HG03025 (cell line): ENCODE results near the gene NRL.
A peak's percentile ranks its signal among the peaks of the same experiment; 100 is the strongest.
"Not testable (repeated sequence)": the region's sequence is repeated elsewhere in the genome, so short reads cannot be mapped to it uniquely, and the experiment has no call there.

Source experiments
- ATAC-seq: cut with Tn5 transposase; IDR thresholded peaks from one replicate; pipeline ENCODE4 v1.9.1; 2021; ENCODE audit warnings: mild to moderate bottlenecking, moderate library complexity; ENCODE audit not compliant: unreplicated experiment, low FRiP score

NRL gene

DNA sequence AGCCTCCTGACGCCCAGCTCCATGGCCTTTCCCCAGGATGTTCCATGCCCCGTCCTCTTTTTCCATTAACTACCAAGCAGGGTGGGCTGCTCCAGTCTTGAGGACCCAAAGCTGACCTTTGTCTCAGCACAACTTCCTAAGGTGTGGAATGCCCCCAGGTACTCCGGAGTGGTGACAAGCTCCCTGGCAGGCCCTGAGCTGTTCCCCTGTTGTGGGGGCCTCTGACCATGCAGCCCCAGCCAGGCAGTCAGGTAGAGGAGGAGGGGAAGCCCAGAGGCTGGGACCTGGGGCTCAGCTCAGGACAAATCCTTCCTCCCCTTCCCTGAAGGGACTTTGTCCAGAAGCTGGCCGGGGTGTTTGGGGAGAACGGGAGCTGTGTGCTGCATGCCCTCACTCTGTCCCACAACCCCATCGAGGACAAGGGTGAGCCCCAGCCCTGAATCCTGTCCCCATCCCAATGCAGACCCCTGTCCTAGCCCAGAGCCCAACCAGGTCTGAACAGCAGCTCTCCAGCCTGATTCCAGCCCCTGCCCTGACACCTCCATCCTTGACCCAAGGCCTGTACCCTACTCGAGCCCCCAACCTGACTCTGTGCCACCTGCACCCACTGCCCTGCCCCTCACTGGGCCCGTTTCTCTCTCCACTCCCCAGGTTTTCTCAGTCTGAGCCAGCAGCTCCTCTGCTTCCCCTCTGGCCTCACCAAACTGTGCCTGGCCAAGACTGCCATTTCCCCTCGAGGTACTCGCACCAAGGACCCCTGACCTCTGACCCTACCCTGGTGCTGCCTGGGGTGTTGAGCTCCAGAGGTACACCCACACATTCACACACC lies 58.6 kb downstream of the NRL start:
- ATAC-seq = no peak

DNA sequence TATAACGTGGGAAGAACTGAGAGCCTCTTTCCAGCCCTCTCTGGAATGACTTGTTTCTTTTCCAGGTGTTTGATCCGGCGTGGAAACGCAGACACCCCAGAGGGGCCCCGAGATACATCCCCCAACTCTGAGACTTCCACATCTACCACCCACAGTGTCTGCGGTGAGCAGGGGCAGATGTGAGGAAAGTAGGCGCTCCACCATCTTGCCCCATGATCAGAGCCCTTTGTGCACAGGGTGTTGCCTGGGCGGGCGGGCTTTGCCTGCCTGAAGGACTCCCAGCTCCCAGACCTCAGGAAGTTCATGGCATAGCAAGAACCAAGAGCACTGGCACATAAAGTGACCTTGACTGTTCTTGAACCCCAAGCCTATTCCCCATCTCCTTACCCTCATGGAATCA lies 60.1 kb downstream of the NRL start:
- no peak for ATAC-seq

DNA sequence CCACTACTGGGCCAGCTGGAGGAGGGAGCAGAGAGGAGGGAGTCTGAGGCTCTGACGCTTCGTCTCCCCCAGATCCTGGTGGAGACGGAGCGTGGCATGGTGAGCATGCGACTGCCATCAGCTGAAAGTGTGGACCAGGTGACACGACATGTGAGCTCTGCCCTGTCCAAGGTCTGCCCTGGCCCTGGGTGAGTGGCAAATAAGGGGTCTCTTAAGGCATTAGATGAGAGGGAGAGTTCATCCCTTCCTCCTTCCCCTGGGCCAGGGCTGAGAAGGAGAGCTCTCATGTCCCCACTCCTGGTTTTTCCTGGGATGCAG lies 60.5 kb downstream of the NRL start:
- no peak for ATAC-seq

DNA sequence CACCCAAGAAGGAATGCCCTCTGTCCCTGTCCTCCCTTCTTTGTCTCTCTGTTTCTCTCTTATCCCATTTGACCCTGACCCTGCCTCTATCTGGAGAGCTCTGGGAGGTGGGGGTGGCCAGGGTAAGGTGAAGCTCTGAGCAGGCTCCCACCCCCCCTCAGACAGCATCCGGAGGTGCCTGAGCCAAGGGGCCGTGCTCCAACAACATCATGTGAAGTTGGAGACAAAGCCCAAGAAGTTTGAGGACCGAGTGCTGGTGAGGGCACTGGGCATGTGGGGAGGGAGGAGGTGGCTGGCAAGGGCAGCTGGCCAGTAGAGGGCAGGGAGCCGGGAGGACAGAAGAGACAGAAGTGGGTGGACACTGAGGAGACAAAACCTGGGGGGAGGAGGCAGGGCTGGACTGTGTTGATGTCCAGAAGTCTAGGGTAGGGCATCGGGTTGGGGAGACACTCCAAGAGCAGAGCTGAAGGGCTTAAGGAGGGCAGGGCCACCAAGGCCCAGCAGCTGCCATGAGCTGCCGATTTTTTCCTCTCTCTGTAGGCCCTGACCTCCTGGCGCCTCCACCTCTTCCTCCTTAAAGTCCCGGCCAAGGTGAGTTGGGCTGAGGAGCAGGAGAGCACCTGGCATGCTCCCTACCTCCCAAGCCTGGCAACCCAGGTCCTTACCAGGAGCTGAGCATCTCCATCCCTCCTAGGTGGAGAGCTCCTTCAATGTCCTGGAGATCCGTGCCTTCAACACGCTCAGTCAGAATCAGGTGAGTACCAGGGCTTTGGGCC lies 61.0 kb downstream of the NRL start:
- ATAC-seq = no peak

DNA sequence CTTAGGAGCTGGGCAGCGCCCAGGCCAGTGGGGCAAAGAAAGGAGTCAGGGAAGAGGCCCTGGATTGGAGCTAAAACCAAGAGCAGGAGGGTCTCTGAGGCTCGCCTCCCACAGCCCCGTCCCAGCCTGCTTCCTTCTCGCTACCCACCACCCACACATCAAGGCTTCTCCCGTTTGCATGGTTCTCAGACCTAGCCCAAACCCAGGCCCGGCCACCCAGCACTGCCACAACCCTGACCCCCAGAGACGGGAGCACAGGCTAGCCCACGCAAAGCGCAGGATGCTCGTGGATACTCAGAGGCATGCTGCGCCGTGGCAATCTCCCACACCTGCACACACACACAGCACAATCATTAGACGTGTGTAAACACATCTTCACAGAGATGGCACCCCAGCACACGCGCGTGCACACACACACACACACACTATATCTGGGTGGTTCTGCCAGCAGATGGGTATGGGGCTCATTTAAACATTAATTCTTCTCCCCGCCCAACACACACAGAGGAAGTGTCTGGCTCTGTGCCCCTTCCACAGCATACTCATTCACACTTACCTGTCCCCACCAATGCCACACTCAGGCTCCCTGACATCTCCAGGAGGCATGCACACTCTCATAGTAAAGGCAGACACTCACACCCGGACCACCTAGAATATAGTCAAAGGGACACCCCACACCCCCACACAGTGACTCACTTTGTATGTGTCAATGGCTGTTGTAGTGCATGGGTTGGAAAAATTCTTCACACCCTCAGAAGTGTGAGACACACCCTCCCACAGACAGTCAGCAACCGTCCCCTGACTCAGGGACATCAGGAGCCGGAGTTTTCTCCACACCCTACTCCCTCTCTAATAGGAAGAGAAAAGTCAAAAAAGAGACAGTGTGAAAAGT lies 61.8 kb downstream of the NRL start:
- ATAC-seq = no peak

DNA sequence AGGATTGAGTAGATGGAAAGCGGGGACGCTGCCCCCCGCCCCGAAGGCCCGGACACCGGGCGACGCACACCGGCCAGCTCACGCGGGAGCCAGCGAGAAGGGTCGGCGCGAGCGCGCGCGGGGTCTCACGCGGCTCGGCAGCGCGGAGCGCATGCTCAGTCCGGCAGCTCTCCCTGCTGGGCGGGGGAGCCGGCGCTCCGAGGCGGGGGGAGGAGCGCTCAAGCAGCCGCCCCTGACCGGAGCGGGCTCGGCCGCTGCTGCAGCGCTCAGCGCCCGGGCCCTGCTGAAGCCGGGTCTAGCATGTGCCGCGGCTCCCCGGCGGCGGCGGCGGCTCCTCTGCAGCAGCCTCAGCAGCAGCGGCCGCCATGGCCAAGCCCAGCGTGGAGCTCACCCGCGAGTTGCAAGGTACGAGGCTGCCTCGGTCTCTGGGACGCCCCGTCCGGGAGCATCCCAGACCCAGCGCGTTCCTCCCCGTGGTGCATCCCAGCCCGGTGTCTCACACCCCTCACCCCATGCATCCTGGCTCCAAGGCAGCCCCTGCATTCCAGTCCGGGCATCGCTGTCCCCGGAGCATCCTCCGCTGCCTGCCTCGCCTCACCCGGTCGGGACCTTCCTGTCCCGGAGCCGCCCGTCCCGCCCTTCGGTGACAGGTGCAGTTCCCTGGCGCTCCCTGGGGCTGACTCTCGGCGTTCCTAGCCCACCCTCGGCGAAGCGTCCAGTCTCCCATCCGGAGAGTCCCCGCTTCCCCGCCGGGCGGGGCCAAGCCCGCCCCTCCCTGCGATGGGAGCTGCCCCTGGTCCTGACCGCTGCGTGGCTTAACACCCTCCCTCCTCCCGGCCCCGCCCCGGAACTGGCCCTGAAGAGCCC lies 62.7 kb downstream of the NRL start, which contains the start of gene CARMIL3:
CARMIL3 (plus strand) TSS at position 221 of the 867 bp plus-strand sequence; CDS start at position 366, 145 bp downstream.
- peak; percentile 59 for ATAC-seq

DNA sequence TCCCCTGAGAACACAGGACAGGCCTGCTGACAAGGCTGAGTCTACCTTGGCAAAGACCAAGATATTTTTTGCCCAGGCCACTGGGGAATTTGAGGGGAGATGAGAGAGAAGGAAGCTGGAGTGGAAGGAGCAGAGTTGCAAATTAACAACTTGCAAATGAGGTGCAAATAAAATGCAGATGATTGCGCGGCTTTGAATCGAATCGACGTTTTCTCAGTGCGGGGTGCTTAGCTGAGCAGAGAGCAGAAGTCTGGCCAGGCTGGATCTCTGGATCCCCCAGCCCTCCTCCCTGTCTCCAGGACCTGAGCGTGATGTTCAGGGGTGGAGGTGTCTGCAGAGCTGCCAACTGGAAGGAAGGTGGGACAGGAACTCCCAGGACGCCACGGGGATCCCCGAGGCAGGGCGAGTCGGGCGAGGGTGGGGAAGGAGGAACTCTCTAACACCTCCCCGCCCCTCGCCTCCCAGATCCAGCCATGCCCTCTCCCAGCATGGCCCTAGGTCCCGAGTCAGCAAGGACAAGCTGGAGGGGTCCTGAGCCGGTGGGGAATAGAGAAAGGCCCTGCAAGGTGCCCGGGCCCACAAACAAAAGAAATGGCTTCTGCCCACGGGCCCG lies 63.5 kb downstream of the NRL start:
- no peak for ATAC-seq

DNA sequence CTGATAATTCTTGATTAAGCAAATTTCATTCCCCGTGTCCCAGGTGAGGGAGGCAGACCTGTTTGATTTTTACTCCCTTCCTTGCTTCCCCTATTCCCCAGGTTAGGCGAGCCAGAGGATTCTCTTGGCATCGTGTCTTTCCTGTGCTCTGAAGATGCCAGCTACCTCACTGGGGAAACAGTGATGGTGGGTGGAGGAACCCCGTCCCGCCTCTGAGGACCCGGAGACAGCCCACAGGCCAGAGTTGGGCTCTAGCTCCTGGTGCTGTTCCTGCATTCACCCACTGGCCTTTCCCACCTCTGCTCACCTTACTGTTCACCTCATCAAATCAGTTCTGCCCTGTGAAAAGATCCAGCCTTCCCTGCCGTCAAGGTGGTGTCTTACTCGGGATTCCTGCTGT lies 64.0 kb downstream of the NRL start:
- not testable (repeated sequence) for ATAC-seq

DNA sequence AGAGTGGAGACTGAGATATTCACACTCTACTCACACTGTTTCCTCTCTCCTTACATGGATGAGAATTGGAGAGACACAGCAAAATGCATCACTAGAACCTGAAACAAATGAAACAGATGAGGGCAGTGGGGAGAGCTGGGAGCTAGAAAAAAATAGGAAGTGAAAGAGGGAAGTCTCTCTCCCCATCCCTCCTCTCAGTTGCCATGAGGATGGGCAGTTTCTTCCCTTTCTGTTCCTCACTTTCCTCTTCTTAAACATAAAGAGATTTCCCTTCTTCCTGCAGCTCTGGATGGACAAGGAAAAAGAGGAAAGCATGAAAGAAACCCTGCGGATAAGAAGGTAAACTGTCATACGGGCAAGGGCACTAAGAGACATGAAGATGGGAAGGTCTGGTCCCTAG lies 65.7 kb downstream of the NRL start:
- ATAC-seq = not testable (repeated sequence)

DNA sequence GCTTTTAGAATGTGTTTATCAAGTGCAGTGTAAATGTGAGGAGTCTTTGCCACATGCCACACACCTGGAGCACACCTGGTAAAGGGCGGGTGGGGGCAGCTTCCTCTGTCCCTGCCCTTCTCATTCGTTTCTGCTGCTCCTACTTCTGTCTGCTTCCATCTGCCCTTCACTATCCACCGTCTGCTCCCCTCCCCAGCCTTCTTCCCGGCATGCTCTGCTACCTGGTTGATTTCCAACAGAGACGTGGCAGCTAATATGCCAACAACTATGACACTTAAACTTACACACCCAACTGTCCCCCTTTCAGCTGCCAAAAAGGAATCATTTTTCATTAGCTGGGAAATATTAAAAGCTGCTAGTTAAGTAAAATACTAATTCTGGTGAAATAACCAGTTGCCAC lies 72.0 kb downstream of the NRL start:
- no peak for ATAC-seq

DNA sequence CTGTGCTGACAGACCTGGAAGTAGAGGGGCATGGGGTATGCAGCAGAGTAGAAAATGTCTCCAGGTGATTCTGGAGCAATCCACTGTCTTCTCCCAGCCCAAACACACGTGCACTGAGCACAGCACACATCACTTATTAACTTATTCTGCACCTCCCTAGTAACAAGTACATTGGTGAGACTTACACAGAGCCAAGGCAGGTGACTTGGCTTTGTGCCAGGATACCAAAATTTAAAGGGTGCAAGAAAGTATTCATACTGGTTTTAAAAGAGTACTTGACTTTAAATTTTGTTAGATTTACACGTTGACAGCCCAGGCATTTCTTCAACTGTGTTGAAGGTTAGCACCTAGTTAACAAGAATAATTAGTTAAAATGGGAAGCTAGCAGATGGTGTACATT lies 74.1 kb downstream of the NRL start:
- ATAC-seq = no peak

DNA sequence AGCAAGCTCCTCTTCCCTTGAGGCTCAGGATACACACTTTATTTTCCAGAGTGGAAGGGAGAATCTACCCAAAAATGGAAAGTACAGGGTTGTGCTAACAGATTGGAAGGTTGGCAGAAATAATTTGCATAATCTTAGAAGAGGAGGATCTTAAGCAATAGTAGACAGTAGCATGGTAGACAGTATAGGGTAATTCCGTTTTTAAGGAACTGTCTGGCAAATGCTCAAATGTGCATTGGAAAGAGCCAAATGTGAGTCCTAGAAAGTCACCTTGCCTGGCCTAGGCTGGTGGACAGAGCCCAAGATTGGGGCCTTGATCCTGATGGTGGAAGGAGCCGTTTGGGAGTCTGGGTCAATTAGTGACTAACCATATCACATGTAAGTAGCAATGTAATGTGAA lies 76.1 kb downstream of the NRL start:
- ATAC-seq = no peak

DNA sequence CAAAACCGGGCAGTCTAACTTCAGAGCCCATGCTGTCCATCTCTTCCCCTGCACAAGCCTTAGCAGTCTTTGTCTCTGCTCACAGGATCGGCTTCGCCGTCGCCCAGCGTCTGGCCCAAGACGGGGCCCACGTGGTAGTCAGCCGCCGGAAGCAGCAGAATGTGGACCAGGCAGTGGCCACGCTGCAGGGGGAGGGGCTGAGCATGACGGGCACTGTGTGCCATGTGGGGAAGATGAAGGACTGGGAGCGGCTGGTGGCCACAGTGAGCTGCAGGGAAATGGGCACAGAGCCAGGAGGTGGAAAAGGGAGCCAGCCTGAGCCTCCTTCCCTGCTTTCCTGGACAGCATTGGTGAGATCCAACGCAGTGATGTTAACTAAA lies 77.1 kb downstream of the NRL start:
- no peak for ATAC-seq

DNA sequence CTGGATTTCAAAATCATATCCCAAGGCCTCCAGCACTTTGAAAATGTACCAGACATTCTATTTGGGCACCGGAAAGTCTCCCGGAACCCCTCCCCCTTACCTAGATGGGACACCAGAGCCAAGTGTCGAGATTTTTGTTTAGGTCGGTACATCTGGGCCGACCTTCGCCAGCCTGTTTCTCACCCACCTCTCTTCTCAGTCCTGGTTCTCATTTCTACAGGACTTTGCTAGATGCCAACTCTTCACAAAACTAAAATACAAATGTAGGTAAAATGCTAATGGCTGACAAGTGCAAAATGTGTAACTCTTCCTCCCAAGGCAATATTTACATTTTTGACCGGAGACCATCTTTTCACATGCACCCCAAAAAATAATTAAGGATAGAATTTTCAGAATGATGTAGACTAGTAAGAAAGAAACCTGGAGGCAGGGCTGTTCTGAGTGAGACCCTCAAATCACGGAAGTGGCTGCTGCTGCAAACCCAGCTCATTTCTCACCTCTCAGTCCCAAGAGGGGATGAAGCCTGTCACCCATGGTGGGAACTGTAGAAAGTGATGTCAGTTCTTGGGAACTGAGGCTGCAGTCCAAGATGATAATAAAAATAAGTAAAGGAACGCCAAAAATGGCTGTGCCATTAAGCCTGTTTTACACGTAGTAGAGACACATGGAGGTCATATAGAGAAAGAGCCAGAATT lies 77.6 kb downstream of the NRL start:
- ATAC-seq = not testable (repeated sequence)

DNA sequence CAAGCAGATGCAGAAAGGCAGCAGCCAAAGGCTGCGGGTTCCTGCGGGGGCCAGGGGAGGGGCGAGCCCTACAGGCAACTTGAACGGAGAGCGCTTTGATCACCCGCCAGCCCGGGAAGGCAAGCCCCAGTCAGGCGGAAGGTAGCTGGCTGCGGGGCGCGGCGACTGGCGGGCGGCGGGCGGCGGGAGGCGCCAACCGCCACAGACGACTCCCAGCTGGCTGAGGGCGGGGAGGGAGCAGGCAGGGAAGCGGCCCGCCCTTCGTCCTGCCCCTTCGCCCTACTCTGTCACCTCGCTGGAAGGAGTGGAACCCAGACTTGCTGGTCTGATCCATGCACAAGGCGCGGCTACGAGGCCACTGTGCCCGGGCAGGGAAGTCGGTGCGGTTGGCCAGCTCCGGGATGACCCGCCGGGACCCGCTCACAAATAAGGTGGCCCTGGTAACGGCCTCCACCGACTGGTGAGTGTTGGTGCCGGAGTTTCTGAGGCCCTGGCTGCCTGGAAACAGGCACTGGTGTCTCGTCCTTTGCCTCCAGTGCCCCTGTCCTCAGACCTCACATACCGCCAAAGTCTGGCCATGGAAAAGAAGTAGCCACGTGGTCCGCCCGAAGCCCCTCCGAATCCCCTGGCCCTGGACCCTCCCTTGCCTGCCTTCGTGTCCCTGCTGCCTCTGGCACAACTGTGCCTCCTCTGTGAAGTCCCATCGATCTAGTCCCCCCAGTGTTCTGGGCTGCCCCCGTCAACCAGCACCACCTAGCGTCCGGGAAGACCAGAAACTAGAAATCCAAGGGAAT lies 78.4 kb downstream of the NRL start:
- ATAC-seq = peak; percentile 54

DNA sequence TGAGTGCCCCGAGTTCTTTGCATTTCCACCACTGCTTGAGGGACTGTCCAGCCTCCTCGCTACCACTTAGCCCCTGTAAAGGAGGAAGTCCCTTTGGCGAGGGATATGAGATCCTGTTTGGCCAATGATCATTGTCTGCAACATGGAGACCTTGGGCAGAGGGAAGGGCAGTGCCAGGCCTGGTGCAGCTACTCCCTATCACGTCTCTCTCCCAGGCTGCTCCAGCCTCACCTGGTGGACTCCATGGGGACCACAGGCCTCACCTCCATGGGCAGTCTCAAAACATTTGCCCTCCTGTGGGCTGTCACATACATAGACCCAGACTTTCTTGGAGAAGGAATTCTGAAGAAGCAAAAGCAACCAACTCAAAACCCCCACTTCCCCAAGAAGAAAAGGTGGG lies 79.0 kb downstream of the NRL start:
- not testable (repeated sequence) for ATAC-seq

DNA sequence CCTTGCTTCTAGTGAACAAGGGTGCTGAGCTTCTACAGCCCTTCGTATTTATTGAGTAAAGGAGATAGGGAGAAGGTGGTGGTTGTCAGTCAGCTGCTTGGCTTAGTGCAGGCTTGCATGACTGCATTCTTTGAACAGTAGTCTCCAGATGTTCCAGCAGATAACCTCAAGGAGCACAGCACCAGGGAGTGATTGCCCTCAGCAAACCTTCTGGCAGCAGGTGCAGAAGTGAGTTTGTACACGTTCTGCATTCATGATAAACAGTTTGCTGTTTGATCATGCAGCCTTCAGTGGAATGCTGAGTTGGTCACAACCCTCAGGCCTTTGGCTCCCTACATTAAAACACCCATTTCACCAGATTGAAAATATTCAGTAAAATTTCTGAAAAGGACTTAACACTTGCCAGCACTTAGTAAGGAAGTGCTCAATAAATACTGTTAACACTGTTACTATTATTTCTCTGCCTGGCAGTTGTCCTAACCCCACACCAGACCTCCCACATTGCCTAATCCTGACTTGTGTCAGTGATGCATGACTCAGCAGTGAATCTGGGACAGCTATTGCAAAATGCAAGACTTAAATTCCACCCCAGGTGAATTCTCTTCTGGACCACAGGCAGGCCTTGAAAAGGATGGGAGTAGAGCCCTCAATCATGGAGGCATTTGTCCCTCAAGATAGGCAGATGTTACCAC lies 81.9 kb downstream of the NRL start:
- ATAC-seq = no peak

DNA sequence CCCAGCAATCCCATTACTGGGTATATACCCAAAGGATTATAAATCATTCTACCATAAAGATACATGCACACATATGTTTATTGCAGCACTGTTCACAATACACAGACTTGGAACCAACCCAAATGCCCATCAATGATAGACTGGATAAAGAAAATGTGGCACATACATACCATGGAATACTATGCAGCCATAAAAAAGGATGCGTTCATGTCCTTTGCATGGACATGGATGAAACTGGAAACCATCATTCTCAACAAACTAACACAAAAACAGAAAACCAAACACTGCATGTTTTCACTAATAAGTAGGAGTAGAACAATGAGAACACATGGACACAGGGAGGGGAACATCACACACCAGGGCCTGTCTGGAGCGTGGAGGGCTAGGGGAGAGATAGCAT lies 83.4 kb downstream of the NRL start:
- not testable (repeated sequence) for ATAC-seq
